ENCODE data around the gene KRT79.

The KRT79 gene

DNA sequence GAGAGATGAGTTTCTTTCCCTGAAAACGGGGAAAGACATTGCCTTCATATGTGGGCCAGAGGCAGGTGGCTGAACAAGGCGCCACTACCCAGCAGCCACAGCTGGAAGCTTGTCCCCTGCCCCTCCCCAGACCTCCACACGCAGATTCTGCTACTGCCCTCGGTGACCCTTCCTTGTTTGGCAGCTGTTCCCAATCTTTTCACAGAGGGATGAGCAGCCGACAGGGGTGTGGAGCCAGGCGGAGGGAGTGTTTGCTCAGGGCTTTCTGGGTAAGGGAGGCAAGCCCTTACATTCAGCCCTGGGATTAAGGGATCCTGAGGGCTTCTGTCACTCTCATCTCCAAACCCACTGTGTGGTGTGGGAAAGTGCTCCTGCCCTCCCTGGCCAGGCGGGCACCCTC is 15.7 kb downstream of the KRT79 start:
- DNase-seq: no peak

DNA sequence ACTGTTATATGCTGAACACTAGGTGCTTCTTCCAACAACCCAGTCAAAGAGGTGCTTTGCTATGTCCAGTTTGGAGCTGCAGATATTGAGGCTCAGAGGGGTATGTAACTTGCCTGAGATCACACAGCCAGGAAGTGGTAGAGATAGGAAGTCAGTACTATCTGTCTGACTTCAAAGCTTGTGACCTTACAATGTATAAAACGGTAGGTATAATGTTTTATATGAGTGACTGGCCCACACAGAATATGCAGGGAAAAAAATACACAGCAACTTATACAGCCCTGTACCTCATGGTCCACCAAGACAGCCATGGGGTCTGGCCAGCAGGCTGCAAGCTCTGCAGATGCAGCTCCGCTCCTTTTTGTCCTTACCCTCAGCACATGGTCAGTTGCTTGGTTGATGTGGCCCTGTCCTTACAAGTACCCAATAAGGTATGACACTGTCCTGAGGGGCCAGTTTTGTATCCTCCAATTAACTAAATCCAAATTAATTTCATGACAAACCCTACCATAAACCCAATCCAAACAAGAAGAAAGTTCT is 16.3 kb downstream of the KRT79 start:
- DNase-seq: no peak

DNA sequence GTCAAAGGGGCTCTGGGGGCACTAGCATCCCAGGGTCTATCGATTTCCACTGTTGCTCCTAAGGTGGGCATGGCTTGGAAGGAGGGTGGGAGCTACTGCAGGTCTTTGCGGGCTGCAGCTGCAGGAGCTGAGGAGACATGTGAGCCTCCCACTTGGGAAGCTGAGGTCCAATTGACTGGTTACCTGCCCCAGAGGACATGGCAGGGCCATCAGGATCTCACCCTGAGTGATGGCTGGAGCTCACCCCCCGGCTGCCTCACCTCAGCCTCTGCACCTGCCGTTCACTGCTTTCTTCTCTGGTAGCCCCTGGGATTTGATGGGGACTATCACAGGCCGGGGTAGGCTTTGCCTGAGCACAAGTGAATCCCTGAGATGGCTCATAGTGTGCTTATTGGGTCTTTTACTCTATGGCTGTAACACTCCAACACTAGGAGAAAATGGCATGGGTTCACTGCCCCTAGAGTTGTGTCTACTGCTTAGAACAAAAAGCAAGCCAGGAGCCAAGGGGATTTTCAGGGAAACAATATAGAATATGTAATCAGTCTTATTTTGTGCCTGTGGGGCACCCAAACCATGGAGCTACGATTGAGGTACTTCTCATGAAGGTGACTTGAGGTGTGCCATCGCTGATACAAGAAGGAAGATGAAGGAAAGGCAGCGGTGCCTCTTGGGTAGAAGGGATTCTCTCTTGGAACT is 17.0 kb downstream of the KRT79 start:
- no peak for DNase-seq

DNA sequence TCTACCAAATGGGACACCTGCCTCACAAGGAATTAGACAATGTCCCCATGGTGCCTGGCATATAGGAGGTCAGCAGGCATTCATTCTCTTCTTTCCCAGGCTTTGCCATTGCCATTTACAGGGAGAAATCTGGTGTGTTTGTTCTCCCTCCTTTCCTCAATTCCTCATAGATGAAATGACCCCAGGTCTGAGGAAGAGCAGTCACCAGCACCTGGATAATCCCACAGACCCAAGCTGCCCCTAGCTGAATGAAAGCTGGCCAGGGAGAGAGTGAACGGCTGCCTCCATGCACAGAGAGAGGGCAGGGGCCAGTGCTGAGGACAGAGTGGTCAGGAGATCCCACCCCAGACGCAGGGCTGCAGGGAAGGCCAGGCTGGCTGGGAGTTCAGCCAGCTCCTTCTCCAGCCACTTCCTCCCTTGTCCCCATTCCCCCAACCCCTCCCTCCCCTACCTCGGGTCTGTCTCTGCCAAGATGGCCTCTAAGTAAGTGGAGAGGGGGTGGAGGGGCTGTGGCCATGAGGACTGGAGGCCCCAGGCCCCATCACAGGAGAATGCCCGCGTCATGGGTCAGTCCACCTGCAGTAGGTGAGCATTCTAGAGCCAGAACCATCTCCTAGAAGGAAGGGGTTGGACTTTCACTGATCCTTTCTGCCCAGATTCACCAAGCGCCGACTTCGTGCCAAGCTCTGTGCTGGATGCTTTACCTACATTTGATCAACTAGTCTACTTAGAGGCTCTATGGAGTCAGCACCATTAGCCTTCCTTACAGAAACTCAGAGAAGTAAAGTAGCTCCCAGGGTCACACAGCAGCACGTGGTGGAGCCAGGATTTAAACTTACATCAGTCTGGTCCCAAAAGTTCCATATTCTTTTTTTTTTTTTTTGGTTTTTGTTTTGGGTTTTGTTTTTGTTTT is 18.2 kb downstream of the KRT79 start:
- no peak for DNase-seq

DNA sequence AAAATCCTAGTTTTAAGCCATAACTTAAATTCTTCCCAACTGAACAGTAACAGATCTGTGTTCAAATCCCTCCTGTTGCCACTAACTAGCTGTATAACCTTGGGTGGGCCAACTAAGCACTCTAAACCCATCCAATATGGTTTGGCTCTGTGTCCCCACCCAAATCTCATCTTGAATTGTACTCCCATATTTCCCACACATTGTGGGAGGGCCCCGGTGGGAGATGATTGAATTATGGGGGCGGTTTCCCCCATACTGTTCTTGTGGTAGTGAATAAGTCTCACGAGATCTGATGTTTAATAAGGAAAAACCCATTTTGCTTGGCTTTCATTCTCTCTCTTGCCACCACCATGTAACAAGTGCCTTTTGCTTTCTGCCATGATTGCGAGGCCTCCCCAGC is 18.9 kb downstream of the KRT79 start:
- DNase-seq: no peak

DNA sequence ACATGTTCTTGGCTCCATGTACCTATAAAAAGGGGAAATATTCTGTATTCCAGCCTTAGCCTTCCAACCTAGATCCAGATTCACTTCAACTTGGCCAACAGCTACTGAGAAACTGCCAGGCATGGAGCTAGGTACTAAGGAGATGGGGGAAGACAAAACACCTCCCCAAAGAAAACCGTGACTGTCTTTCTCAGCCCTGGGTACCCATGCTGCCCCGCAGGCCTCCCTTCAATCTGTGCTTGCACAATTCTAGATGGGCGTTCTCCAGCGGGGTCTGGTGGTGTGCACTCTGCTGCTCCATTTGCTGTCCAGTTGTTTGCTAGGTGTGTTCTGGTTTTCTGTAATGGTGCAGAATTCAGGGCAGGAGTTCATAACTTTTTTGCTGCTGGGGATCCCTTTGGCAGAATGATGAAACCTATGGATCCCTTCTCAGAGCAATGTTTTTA is 19.4 kb downstream of the KRT79 start:
- no peak for DNase-seq

DNA sequence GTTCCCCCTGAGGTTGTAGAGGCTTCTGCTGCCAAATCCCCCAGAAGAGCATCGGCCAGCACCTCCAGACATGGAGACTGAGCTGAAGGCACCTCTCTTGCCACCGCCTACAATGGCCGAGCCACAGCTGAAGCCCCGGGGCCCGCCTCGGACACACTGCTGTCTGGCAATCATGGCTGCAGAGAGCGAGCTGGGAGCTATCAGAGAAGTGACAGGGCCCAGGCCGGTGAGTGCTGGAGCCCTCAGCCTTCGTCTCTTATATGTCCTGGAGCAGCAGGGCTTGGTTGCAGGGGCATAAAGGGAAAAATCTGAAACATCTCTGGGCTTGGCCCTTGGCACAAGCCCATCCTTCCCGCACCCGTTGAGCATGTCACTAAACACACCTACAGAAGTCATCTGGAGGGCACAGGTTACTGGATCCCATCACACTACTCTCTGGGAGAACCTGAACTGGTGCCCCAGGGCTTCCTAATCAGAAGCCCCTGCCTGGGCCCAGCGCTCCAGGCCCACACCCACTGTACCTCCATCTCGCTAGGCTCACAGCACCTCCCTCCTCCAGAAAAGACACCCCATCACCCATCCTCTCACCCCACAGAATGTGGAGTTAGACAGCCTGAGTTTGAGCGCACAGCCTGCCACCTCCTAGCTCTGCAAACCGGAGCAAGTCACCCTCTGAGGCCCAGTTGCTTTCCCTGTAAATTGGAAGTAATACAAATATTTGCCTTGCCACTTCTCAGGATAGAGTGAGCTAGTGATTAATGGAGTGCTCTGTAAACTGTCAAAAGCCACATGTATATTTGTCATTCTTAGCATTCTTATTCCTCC is 20.0 kb downstream of the KRT79 start, which contains the start of gene KRT4:
TSS of gene KRT4 (minus strand) at position 232 of the 825 bp plus-strand sequence. CDS start at position 174, 58 bp downstream.
- DNase-seq: no peak

DNA sequence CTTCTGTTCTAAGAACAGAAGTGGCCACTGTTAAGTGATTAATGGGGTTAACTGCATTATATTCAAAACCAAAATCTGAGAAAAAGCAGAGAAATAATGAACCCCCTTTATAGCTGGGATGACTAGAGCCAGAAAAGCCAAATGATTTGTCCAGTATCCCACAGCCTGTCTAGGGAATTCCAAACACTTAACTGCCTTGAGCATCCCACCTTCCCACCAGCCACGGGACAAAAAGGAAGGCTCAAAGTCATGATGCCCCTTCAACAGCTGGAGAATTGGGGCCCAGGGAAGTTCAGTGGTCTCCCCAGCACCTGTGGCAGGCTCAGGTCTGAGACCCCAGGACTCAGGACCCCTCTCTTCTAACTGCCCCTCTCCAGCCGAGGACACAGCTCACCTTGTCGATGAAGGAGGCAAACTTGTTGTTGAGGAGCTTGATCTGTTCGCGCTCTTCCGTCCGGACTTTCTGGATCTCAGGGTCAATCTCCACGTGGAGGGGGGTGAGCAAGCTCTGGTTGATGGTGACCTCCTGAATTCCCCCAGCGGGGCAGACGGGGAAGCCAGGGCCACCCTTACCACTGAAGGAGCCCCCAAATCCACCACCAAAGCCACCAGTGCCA is 20.8 kb downstream of the KRT79 start:
- no peak for DNase-seq

DNA sequence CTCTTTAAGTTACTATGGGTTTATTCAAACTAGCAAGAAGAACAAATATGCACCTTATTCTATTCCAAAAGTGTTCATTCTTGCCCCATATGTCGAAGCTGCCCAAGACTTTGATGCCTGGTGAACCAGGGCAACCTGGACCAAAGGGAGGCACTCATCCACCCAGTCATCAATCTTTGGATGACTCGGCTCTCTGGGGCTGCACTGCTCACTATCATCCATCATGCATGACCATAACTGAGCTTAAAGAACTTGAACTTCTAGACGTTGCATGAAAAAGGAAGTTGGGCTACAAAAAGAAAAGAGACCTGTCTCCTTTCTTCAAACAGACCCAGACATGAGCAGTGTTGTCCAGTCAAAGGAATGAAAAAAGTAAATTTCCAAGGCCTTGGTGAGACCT is 21.4 kb downstream of the KRT79 start:
- DNase-seq: no peak

DNA sequence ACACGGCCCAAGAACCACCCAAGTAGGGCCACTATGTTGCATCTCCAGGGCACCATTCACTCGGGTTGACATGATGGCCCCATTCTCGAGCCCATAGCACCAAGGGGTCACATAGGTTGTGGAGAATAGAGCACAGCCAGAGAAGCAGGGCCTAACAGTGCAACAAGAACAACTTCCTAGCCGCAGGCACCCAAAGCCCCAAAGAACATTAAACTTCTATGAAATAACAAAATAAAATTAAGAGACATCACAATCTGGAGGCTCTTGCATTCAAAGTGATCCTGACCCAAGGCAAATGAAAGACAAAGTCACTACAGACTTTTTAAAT is 22.1 kb downstream of the KRT79 start:
- no peak for DNase-seq

DNA sequence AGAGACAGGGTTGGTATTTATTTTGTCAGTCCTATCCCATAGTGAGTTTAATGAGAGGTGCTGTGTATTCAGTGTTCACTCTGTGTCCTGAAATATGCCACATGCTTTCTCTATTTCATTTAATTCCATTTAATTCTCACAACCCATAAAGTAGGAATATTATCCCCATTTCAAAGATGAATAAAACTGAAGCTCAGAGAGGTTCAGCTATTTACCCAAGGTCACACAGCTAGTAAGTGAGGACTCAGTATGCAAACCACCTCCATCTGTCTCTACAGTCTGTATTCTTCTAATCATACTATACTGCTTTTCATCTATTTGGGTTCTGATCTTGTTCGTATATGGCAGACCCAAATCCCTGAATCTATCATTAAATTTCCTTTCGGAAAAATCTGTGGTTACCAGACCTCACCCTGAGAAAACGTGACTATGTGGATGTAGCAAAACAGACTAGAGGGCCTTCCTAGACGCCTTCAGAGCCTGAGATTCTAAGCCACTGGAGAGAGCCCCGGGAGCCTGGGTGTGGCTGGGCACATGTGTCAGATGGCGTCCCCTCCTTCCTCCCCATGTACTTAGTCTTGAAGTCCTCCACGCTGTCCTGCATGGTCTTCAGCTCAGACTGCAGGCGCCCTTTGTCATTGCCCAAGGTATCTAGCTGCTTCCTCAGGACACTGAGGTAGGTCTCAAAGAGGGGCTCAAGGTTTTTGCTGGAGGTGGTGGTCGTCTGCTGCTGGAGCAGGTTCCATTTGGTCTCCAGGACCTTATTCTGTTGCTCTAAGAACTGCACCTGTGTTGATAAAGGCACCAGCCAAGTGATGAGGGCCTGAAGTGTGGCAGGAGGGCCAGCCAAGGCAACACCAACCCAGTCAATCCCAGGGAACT is 22.7 kb downstream of the KRT79 start:
- no peak for DNase-seq

DNA sequence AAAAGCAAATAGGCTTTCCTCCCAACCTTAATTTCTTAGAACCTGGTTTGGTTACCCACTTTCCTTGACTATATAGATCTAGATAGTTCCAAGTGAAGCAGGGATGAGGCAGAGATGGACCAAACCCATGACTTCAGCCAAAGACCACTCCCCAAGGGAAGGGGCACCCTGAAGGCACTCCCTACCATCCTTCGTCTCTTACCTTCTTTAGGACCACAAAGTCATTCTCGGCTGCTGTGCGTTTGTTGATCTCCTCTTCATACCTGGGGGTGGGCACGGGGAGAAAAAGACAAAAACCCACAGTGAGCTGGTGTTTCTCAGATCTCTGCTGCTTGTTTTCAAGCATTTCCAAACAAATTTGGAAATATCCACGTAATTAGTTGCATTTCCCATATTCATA is 23.6 kb downstream of the KRT79 start:
- no peak for DNase-seq

DNA sequence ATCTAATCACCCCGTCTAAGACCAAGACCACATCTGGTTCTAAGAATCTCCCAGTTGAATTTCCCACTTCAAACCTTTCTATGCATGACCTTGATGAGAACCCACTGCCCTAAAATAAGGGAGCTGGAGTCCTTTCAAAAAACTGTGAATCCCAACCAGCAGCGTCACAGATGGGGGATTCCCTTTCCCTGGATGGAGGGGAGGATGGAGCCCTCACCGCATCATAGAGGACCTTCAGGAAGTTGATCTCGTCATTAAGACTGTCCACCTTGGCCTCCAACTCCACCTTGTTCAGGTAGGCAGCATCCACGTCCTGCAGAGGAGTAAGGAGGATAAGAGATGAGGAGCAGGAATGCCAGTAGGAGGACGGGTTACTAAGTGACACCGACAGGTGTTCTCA is 24.9 kb downstream of the KRT79 start:
- DNase-seq: no peak

DNA sequence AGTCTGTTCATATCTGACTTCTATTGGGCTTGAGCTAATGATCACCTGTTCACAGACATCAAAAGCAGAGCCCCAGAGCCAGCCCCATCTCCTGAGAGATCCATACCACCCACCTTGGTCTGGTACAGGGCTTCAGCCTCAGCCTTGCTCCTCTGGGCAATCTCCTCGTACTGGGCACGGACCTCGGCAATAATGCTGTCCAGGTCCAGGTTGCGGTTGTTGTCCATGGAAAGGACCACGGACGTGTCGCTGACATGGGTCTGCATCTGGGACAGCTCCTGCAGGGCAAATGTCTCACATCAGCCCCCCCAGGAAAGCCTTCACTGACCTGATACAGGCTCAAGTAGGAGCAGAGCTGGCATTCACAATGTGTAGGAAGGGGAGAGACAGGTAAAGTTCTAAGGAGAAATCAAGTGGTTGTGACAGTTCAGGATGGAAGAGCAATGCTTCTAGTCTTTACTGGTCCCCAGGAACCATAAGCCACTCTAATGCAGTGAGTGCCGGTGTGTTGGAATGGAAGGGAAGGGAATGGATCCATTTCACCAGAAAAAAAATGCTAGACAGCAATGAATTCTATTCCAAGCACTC is 25.4 kb downstream of the KRT79 start:
- DNase-seq: no peak

DNA sequence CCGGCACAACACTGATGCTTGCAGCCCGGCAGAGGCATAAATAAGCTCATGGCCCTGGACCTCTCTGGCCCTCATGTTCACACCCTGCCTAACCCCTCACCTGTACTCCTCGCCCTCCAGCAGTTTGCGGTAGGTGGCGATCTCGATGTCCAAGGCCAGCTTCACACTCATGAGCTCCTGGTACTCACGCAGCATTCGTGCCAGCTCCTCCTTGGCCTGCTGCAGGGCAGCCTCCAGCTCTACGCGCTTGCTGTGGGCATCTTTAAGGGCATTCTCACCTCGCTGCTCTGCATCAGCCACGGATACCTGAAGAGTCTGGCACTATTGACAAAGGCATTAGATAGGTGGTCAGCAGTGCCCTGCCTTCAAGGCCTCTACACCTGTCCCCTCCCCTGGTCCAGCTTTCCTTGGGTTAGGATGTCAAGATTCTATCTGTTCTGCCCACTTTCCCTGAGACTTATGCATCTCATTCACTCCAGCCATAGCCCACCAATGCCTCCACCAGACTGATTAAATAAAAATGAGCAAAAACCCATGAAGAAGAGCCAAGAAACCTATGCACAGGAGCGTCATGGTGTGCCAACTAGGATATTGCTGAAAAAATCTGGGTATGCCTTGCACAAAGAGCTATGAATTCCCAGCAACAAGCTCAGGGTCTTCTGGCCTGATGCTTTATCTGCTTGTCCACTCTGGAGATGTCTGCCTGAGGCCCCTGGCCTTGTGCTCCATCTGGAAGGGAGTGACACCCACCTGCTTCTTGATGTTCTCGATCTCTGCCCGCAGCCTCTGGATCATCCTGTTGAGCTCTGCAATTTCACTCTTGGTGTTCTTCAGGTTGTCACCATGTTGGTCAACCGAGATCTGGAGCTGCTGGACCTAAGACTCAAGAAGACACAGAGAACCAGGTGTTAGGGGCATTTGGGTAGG is 26.3 kb downstream of the KRT79 start:
- no peak for DNase-seq

DNA sequence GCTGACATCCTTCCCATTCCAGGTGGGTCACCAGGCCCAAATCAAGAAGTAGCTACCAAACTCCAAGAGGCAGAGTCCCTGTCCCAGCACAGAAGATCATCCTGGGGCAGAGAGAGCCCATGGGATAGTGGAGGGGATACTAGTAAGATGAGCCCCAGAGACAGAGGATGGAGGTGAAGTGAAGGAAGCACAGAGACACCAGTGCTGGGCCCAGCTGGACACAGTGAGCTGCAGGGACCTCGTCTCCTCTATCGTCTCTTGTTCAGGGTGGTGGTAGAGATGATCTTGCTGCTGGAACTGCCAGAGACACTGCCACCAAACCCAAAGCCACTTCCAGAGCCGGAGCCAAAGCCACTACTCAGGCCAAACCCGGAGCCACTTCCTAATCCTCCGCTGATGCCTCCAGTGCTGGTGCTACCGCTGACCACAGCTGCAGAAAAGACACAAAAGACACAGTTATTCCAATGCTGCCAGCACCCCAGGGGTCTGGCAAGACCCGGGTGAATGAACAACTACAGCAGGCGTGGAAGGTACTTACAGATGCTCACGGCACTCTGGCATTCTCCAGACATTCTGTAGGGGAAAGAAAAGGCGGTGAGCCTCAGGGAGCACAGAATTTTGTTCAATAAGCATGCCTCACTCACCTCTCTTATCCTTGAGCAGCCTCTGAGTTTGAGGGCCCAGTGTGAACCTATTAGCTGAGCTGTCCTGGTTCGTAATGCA is 27.1 kb downstream of the KRT79 start:
- no peak for DNase-seq

DNA sequence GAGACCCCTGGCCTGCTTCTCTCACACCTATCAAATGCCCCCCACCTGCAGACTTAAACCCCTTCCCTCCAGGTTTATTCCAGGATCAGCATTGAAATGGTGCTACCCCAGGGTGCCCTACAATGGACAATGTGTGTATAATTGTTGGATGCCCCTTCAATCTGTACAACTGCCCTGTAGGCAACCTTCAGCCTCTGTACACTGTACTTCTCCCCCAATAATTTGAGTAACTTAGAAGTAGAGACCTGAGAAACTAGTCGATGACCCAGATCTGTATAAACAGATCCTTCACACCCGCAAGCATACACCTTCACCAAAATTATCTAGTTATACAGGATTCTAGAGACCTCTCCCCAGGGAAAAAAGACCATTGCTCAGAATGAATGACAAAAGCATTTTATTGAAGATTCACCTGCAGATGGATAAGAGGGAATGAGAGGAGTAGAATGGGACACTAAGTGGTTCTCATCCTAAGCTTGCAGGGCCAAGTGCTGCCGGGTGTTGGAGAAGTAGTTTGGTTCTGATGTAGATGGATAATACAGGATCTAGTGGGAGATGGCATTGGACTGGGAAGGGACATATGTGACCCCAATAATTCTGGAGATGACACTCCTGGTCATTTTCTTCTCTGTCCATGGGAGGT is 27.8 kb downstream of the KRT79 start:
- DNase-seq: no peak

DNA sequence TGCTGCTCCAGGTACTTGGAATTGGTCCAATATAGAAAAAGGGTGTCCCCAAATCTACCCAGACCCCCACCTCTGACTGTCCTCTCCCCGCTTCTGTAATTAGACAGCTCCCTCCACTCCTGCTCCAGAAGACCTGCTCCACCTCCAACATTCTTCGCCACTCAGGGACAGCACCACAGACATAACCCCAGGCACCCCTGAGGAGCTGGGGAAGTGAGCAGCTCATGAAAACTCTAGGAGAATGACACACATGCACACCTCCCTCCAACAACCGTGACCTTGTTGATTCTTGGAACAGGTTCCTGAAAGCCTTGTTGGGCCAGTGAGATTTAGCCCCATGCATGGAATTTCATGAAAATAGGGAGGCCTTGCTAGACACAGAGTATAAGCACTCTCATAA is 28.4 kb downstream of the KRT79 start:
- DNase-seq: no peak
